ENCODE measurements around the gene FEZ2. TPM values are rescaled to one million over a fixed set of nuclear protein-coding genes. Genes with fewer than 3 reads are reported as not detected.
A peak's percentile ranks its signal among the peaks of the same experiment; 100 is the strongest.

FEZ2 gene
- total and polyA plus RNA-seq, 2 of the 13 experiments (the other 11 are each of a cell fraction or from before 2014, with no cell fraction given): 42.5 to 59.1 TPM

DNA sequence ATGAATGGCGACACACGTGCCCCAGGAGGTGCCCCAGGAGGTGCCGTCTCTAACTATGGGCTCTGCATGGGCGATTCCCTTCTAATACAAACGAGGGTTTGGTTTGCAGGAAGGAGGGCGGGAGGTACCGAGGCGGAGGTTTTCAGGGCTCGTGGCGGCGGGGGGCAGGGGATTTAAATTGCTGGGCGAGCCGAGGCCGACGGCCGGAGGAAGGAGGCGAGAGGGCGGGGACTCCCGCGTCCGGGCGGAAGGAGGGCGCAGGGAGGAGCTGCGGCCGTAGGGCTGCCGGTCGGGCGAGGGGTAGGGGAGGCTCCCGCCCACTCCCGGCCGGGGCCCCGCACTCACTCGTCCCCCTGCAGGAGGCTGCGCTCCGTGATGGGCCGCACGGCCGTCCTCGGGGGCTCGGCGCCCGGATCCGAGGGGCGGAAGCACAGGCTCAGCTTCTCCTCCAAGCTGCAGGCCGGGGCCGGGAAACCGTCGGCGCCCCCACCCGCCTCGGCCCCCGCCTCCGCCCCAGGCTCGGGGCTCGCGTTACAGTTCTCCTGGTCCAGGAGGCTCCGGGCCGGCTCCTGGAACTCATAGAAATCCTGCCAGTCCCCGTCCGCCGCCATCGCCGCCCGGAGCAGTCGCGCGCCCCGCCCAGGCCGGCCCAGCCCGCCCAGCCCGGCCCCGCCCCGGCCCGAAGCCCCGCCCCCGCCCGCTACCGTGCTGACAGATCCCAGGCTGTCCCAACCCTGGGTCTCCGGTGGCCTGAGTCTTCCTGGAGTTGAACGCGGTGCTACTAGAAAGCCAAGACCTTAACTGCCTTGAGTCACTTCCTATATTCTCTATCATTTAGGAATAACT, at the start of gene FEZ2 (continued):
- TF ChIP-seq, protein P1, sequence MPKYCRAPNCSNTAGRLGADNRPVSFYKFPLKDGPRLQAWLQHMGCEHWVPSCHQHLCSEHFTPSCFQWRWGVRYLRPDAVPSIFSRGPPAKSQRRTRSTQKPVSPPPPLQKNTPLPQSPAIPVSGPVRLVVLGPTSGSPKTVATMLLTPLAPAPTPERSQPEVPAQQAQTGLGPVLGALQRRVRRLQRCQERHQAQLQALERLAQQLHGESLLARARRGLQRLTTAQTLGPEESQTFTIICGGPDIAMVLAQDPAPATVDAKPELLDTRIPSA (CRISPR knock-in tag; IDR thresholded peaks at IDR 0.05; ENCODE audit: borderline replicate concordance): 0 out of 2 replicates have a peak, but pooled peaks have one; percentile 39
- TF ChIP-seq NR2C2 (CRISPR knock-in tag; IDR thresholded peaks at IDR 0.05; ENCODE audit: borderline replicate concordance): 0 out of 2 replicates have a peak, but pooled peaks have one; percentile 3
- no peak for TF ChIP-seq SRSF4 (IDR thresholded peaks at IDR 0.05; ENCODE audit: low read depth, low read length, poor library complexity, severe bottlenecking)
- TF ChIP-seq ZNF768 (CRISPR knock-in tag; IDR thresholded peaks at IDR 0.05): peak; percentile 49; the same call in 1 of the 2 replicates
- TF ChIP-seq ARNT2 (CRISPR knock-in tag; IDR thresholded peaks at IDR 0.05; ENCODE audit: low read depth): peak; percentile 62; the same call in 1 of the 2 replicates
- peak; percentile 39; the same call in 1 of the 2 replicates for TF ChIP-seq ZBTB38 (CRISPR knock-in tag; IDR thresholded peaks at IDR 0.05)
- TF ChIP-seq, protein P2, sequence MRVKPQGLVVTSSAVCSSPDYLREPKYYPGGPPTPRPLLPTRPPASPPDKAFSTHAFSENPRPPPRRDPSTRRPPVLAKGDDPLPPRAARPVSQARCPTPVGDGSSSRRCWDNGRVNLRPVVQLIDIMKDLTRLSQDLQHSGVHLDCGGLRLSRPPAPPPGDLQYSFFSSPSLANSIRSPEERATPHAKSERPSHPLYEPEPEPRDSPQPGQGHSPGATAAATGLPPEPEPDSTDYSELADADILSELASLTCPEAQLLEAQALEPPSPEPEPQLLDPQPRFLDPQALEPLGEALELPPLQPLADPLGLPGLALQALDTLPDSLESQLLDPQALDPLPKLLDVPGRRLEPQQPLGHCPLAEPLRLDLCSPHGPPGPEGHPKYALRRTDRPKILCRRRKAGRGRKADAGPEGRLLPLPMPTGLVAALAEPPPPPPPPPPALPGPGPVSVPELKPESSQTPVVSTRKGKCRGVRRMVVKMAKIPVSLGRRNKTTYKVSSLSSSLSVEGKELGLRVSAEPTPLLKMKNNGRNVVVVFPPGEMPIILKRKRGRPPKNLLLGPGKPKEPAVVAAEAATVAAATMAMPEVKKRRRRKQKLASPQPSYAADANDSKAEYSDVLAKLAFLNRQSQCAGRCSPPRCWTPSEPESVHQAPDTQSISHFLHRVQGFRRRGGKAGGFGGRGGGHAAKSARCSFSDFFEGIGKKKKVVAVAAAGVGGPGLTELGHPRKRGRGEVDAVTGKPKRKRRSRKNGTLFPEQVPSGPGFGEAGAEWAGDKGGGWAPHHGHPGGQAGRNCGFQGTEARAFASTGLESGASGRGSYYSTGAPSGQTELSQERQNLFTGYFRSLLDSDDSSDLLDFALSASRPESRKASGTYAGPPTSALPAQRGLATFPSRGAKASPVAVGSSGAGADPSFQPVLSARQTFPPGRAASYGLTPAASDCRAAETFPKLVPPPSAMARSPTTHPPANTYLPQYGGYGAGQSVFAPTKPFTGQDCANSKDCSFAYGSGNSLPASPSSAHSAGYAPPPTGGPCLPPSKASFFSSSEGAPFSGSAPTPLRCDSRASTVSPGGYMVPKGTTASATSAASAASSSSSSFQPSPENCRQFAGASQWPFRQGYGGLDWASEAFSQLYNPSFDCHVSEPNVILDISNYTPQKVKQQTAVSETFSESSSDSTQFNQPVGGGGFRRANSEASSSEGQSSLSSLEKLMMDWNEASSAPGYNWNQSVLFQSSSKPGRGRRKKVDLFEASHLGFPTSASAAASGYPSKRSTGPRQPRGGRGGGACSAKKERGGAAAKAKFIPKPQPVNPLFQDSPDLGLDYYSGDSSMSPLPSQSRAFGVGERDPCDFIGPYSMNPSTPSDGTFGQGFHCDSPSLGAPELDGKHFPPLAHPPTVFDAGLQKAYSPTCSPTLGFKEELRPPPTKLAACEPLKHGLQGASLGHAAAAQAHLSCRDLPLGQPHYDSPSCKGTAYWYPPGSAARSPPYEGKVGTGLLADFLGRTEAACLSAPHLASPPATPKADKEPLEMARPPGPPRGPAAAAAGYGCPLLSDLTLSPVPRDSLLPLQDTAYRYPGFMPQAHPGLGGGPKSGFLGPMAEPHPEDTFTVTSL (CRISPR knock-in tag; IDR thresholded peaks at IDR 0.05; ENCODE audit: borderline replicate concordance): no peak
- peak; percentile 32 for TF ChIP-seq RBM39 (IDR thresholded peaks at IDR 0.05; ENCODE audit: low read depth, low read length, poor library complexity, severe bottlenecking)
- peak; percentile 46; the same call in 1 of the 2 replicates for TF ChIP-seq ZNF350 (CRISPR knock-in tag; IDR thresholded peaks at IDR 0.05; ENCODE audit: borderline replicate concordance, low read depth)
- 0 out of 2 replicates have a peak, but pooled peaks have one; percentile 48 for TF ChIP-seq YEATS2 (CRISPR knock-in tag; IDR thresholded peaks at IDR 0.05; ENCODE audit: borderline replicate concordance)
- TF ChIP-seq ZMYM4 (CRISPR knock-in tag; IDR thresholded peaks at IDR 0.05): peak; percentile 46
- TF ChIP-seq NFATC3 (CRISPR knock-in tag; IDR thresholded peaks at IDR 0.05): no peak
- peak; percentile 88 for TF ChIP-seq RBFOX2 (IDR thresholded peaks at IDR 0.05; ENCODE audit: low read depth, low read length)
- TF ChIP-seq, protein P3, sequence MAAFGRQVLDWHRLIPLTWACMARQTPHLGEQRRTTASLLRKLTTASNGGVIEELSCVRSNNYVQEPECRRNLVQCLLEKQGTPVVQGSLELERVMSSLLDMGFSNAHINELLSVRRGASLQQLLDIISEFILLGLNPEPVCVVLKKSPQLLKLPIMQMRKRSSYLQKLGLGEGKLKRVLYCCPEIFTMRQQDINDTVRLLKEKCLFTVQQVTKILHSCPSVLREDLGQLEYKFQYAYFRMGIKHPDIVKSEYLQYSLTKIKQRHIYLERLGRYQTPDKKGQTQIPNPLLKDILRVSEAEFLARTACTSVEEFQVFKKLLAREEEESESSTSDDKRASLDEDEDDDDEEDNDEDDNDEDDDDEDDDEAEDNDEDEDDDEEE (CRISPR knock-in tag; IDR thresholded peaks at IDR 0.05): peak; percentile 75; the same call in 1 of the 2 replicates
- TF ChIP-seq PITX1 (CRISPR knock-in tag; IDR thresholded peaks at IDR 0.05): 0 out of 2 replicates have a peak, but pooled peaks have one; percentile 14
- 0 out of 2 replicates have a peak, but pooled peaks have one; percentile 12 for TF ChIP-seq MEIS2 (CRISPR knock-in tag; IDR thresholded peaks at IDR 0.05)
